Esophagus (tissue), 2 donors: ENCODE measurements around the gene INPP5D. TPM values are rescaled to one million over a fixed set of nuclear protein-coding genes. Genes with fewer than 3 reads are reported as not detected.

ENCODE experiments used
- H3K27ac ChIP-seq, 2 donors: one replicate each; pipeline ENCODE4 v1.5.1; 2013; ENCODE audit warnings: low read depth in 2 of 2, mild to moderate bottlenecking in 2 of 2, inconsistent platforms in 1 of 2, low read length in 1 of 2, moderate library complexity in 1 of 2
- H3K27me3 ChIP-seq, 2 donors: one replicate each; pipeline ENCODE4 v1.6.1; 2013; ENCODE audit warnings: low read length in 2 of 2, control low read depth in 1 of 2, mild to moderate bottlenecking in 1 of 2; ENCODE audit not compliant: insufficient read depth in 2 of 2, control insufficient read depth in 1 of 2
- H3K36me3 ChIP-seq, 2 donors: one replicate each; pipeline ENCODE4 v1.6.1; 2013; ENCODE audit warnings: low read length in 1 of 2; ENCODE audit not compliant: control insufficient read depth in 2 of 2, insufficient read depth in 2 of 2
- H3K4me1 ChIP-seq, 2 donors: one replicate each; pipeline ENCODE4 v1.6.1; 2013; ENCODE audit warnings: low read length in 1 of 2; ENCODE audit not compliant: control insufficient read depth in 2 of 2, insufficient read depth in 2 of 2
- H3K4me3 ChIP-seq, 2 donors: one replicate each; pipeline ENCODE4 v1.5.1; 2013; ENCODE audit warnings: low read length in 2 of 2, mild to moderate bottlenecking in 2 of 2, low read depth in 1 of 2, moderate library complexity in 1 of 2
- H3K9me3 ChIP-seq, 2 donors: one replicate each; pipeline ENCODE4 v1.6.1; 2013; ENCODE audit warnings: mild to moderate bottlenecking in 2 of 2, low read depth in 1 of 2, low read length in 1 of 2, moderate library complexity in 1 of 2; ENCODE audit not compliant: control insufficient read depth in 2 of 2, insufficient read depth in 1 of 2
- WGBS, 2 donors: extraction: QIAGEN DNeasy Blood & Tissue Kit; methylation state at CpG; one replicate each; pipeline ENCODE4 v1.1.7; 2013; 5-methylcytosine and 5-hydroxymethylcytosine counted together
- polyA plus RNA-seq, 2 donors: library from polyadenylated mRNA; stranded (reverse); fragments of 200-250 nt; gene quantifications; one replicate each; pipeline ENCODE4 v1.2.3, GENCODE V29; 2013
- donor health status: healthy with polysubstance abuse.
- donor health status: Bipolar disorder and iron deficiency.

The INPP5D gene
- polyA plus RNA-seq, 2 donors = 3.4 to 5.6 TPM

DNA sequence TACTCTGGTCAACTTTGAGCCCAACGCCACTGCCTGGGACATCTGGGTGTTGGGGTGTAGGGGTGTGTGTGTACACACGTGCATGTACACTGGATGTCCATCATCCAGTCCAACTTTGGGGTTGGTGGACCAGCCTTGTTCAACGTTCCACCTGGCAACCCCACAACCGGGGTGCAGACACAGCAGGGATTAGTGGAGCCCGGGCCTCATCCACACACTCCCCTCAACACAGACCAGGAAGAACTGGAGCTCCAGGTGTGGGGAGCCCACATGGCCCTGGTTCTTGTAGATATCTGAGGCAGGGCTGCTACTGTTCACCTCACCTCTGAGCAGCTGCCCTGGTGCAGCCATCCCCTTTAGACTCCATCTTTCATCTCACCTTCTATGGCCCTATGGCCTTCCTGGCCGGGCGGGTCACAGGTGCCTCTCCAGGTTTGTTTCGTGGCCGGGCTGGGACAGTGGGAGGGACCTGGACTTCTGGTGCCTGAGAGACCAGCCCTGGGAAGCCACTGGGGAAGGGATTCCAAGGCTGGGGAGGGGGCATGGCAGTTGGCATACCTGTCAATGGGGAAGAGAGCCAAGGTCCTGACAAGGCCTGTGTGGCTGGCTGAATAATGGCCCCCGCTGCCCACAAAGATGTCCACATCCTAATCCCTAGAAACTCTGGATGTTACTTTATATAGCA is 20.2 kb upstream of the INPP5D start:
- Histone ChIP-seq H3K4me3 (no peak overlapping the region), H3K36me3 (no peaks in the 10 kb centered on the region), H3K9me3 (peaks cover 0 to 7% of the 10 kb centered on the region in 2 donors), H3K27ac (no peak overlapping the region), H3K27me3 (no peaks in the 10 kb centered on the region), H3K4me1 (peaks cover 0 to 3% of the 10 kb centered on the region in 2 donors)
- WGBS, 2 donors = 93% methylated on average over 10 of the region's 10 CpGs

DNA sequence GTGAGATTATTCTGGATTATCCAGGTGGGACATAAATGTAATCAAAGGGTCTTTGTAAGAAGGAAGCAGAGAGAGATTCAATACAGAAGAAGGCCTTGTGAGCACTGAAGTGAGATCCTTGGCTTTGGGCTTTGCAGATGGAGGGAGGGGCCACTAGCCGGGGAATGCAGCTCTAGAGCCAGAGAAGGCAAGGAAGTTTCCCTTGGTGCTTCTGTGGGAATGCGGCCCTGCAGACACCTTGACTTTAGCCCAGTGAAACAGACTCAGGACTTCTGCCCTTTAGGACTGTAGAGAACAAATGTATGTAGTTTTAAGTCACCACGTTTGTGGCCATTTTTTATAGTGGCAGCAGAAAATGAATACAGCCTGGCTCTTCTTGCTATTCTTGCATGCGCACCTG is 19.6 kb upstream of the INPP5D start:
- WGBS, 2 donors = 88% methylated on average over 4 of the region's 4 CpGs
- H3K27me3 ChIP-seq = no peaks in the 10 kb centered on the region
- H3K9me3 ChIP-seq = peaks cover 0 to 5% of the 10 kb centered on the region in 2 donors
- H3K27ac ChIP-seq = no peak overlapping the region
- H3K4me1 ChIP-seq = peaks cover 0 to 2% of the 10 kb centered on the region in 2 donors
- H3K36me3 ChIP-seq = no peaks in the 10 kb centered on the region
- no peak overlapping the region for H3K4me3 ChIP-seq

DNA sequence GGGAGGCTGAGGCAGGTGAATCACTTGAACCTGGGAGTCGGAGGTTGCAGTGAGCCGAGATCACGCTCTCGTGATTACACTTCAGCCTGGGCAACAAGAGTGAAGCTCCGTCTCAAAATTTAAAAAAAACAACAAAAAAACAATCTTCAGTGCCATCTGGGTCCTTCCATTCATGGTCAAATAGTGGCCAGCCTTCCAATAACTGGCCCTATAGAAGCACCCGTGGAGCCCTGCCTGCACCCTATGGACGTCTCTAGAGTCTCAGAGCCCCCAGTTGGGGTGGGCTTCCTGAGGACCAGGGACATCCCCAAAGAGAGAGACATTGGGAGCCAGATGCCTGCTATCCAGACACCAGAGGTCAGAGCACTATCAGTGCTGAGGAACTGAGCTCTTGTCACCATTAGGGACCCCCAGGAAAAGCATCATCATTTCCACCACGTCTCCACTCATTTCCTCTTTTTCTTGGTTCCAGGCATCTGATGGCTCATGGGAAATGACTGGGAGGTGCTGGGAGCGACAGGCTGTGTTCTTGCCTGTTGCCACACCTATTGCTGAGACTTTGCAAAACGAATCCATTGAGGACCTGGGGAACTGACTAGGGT is 18.3 kb upstream of the INPP5D start:
- H3K36me3 ChIP-seq = no peaks in the 10 kb centered on the region
- H3K4me1 ChIP-seq = no peaks in the 10 kb centered on the region
- 84 to 89% methylated on average over 10 of the region's 10 CpGs for WGBS, 2 donors
- H3K9me3 ChIP-seq = no peaks in the 10 kb centered on the region
- H3K27ac ChIP-seq = no peak overlapping the region
- H3K27me3 ChIP-seq = no peaks in the 10 kb centered on the region
- no peak overlapping the region for H3K4me3 ChIP-seq

DNA sequence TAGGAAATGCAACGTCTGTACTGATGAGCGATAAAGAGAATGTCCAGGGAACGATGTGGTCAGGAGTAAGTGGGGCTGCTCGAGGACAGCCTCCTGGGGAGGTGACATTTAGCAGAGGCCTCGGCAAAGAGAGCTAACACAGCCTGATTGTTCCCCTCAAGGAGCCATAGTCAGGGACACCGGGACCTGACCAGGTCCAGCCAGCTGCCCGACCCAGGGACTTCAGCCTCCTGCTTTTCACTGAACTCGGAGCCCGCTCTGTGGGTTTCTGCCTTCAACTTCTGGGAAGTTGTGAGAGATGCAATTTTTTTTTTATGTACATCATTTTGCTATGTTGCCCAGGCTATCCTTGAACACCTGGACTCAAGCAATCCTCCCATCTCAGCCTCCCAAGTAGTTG is 17.6 kb upstream of the INPP5D start:
- H3K27me3 ChIP-seq = no peaks in the 10 kb centered on the region
- no peaks in the 10 kb centered on the region for H3K9me3 ChIP-seq
- H3K4me1 ChIP-seq = peaks cover 0 to 2% of the 10 kb centered on the region in 2 donors
- WGBS, 2 donors = 90 to 91% methylated on average over 9 of the region's 9 CpGs
- no peak overlapping the region for H3K4me3 ChIP-seq
- no peak overlapping the region for H3K27ac ChIP-seq
- H3K36me3 ChIP-seq = no peaks in the 10 kb centered on the region

DNA sequence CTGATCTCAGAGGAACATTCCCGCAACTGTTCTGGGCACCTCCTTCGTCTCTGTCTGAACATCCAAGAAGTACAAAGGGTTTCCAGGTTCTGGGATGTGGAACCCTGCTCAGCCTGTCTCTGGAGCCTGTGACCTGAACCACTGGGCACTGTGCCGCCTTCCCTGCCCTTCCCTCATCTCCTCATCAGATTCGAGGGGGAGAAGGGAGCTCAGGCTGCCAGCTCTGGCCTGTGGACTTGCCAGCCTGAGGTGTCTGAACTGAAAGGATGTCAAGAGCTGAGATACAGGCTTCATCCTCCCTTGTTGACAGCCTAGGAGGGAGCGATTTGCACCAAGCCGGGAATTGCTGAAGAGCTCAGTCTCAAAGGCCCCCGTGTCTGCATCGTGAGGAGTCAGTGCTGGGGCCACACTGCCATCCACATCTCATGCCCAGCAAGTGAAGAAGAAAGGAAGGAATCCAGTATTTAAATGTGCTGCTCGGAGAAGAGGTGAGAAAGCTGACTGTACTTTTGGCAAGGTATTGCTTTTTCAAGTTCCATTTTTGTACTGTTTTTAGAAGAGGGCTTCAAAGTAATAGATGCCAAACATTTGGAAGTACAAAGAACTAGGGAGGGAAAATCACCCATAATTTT is 15.1 kb upstream of the INPP5D start:
- Histone ChIP-seq H3K4me3 (no peak overlapping the region), H3K4me1 (peaks cover 3 to 10% of the 10 kb centered on the region in 2 donors), H3K36me3 (no peaks in the 10 kb centered on the region), H3K27ac (no peak overlapping the region), H3K27me3 (no peaks in the 10 kb centered on the region), H3K9me3 (no peaks in the 10 kb centered on the region)
- 86% methylated on average over 9 of the region's 9 CpGs for WGBS, 2 donors

DNA sequence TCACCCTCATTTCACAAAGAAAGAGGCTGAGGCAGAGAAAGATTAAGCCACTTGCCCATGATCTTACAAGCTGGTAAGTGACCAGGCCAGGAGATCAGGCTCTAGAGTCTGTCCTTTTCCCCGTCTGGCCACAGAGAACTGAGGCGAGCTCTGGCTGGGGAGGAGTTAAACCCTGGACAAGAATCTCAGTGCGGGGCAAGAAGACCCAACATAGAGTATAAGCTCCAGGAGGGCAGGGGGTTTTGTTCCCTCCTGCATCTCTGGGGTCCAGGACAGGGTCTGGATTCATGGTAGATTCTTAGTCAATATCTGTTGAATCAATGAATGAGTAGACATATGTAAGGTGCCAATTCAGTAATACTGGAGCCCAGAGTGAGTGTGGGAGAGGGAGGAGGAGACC is 12.9 kb upstream of the INPP5D start:
- 95 to 96% methylated on average over 3 of the region's 3 CpGs for WGBS, 2 donors
- H3K4me3 ChIP-seq = no peak overlapping the region
- H3K36me3 ChIP-seq = no peaks in the 10 kb centered on the region
- H3K27ac ChIP-seq = no peak overlapping the region
- no peaks in the 10 kb centered on the region for H3K27me3 ChIP-seq
- peaks cover 8 to 15% of the 10 kb centered on the region in 2 donors for H3K4me1 ChIP-seq
- H3K9me3 ChIP-seq = no peaks in the 10 kb centered on the region

DNA sequence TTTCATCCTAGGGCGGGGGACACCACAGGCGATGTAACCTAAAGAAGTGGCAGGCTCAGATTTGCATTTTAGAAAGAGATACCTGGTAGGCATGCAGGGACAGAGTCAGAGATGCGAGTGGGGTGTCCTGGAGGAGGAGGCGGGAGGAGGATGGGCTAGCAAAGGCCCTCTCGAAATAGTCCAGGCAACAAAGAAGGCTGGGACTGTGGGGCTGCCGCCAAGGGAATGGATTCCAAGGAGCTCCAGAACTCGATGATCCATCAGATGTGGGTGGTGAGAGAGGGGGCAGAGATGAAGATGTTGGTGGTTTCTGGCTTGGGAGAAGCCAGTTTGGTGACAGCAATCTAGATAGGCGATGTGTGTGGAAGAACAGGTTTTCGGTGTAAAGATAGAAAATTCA is 12.5 kb upstream of the INPP5D start:
- H3K27ac ChIP-seq = no peak overlapping the region
- H3K27me3 ChIP-seq = no peaks in the 10 kb centered on the region
- H3K4me1 ChIP-seq = peaks cover 8 to 15% of the 10 kb centered on the region in 2 donors
- no peaks in the 10 kb centered on the region for H3K36me3 ChIP-seq
- 58 to 74% methylated on average over 9 of the region's 9 CpGs for WGBS, 2 donors
- no peaks in the 10 kb centered on the region for H3K9me3 ChIP-seq
- H3K4me3 ChIP-seq = no peak overlapping the region

DNA sequence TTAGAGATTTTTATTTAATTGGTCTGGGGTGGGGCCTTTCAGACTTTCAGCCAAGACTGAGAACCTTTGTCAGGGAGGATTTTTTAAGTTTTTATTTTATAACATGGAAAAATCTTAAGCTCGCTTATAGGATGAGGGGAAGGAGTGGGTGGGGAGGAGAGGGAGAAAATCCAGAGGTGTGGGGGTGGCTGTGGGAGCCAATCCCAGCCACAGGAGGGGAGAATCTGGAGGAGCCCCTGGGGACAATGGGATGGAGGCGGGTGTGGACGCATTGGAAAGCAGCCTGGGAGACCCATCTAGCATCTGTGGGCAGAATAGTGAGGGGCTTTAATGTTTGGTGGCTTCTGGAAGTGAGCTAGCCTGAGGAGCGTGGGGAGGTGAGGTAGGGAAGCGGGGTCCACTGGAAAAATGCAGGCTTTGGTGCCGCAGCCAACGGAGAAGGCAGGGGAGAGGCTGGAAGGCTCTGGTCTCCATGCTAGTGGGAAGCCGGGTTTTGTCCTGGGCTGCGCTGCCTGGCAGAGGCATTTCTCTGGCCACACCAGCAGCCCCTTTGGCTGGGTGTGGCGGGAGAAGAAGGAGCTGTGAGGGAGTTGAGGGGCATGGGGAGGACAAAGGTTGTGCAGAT is 11.5 kb upstream of the INPP5D start:
- WGBS, 2 donors = 48 to 73% methylated on average over 10 of the region's 10 CpGs
- Histone ChIP-seq H3K4me3 (no peak overlapping the region), H3K4me1 (peaks cover 8 to 15% of the 10 kb centered on the region in 2 donors), H3K27ac (peak overlapping the region; percentile 8 to 69), H3K36me3 (no peaks in the 10 kb centered on the region), H3K9me3 (no peaks in the 10 kb centered on the region), H3K27me3 (no peaks in the 10 kb centered on the region)

DNA sequence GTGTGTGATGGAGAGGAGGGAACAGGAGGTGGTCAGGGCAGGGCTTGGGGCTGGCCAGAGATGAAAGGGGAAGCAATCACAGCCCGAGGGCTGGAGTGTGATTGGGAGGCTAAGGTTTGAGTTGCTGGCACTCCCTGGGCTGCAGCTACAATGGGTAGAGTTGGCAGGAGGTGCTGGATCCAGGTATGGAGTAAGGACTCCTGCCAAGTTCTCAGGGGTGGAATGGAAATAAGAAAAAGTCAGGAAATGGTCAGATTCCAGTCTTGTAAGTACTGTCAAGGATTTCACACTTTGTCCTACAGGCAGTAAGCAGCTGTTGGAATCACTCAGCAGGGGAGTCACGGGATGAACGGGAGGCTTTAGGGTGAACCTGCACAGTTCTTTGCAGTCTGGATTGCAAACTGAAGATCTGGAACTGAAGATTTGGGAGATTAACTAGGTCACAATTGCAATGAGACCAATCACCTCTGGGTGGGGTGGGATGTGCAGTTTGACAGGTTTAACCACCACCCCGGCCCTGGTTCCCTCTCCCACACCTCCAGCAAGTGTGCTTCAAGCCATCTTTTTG is 10.9 kb upstream of the INPP5D start:
- Histone ChIP-seq H3K27me3 (no peaks in the 10 kb centered on the region), H3K4me1 (peaks cover 8 to 15% of the 10 kb centered on the region in 2 donors), H3K4me3 (no peak overlapping the region), H3K9me3 (no peaks in the 10 kb centered on the region), H3K36me3 (no peaks in the 10 kb centered on the region), H3K27ac (peak overlapping the region; percentile 8 to 69)
- 22 to 27% methylated on average over 4 of the region's 4 CpGs for WGBS, 2 donors
